Activated naive CD8-positive, alpha-beta T cell treated with anti-CD3 and anti-CD28 coated beads, Interleukin-2, amount 10 ng/mL, durations not matched to agents 7 days and 5 days (primary cell): ENCODE results near the gene ANXA4. TPM values are rescaled to one million over a fixed set of nuclear protein-coding genes. Genes with fewer than 3 reads are reported as not detected.

Experiments
- ATAC-seq: fragments of 150-1000 bp; cut with Tn5 transposase; one replicate; pipeline ENCODE4 v1.10.0; 2021; ENCODE audit warnings: low read depth, moderate library complexity
- POLR2A ChIA-PET: fragments of 350-600 bp; sonication (Branson Sonifier 250); formaldehyde crosslinking; loops from one replicate; lab custom pipeline; 2021; ENCODE audit warnings: antibody characterized with exemption; lab: Charles Lee
- DNase-seq: peaks from one replicate; pipeline ENCODE4 v3.0.0; 2021
- H3K27ac Mint-ChIP-seq: one replicate; pipeline ENCODE4 v1.8.0; 2022; ENCODE audit warnings: mild to moderate bottlenecking, mixed read lengths
- H3K27me3 Mint-ChIP-seq: one replicate; pipeline ENCODE4 v1.8.0; 2022; ENCODE audit warnings: mild to moderate bottlenecking, moderate library complexity, mixed read lengths
- H3K36me3 Mint-ChIP-seq: one replicate; pipeline ENCODE4 v1.8.0; 2021; ENCODE audit warnings: mild to moderate bottlenecking, mixed read lengths
- H3K4me1 Mint-ChIP-seq: one replicate; pipeline ENCODE4 v1.8.0; 2021; ENCODE audit warnings: mixed read lengths
- H3K4me3 Mint-ChIP-seq: one replicate; pipeline ENCODE4 v1.8.0; 2022; ENCODE audit warnings: mild to moderate bottlenecking, moderate library complexity, mixed read lengths
- H3K9me3 Mint-ChIP-seq: one replicate; pipeline ENCODE4 v1.8.0; 2021; ENCODE audit warnings: mixed read lengths
- total RNA-seq, 2 experiments: library from RNA; stranded (reverse); gene quantifications; one replicate each; pipeline ENCODE4 v1.2.3, GENCODE V29; 2021

Gene ANXA4
- total RNA-seq, 2 experiments from 2014 or later: 40.9 to 41.2 TPM

- no peak for DNase-seq
- H3K4me1 Mint-ChIP-seq: peaks cover 35% of the 10 kb centered on the region
- H3K27me3 Mint-ChIP-seq: no peaks in the 10 kb centered on the region
- H3K9me3 Mint-ChIP-seq: no peaks in the 10 kb centered on the region
- ATAC-seq: no peak
- peaks cover 37% of the 10 kb centered on the region for H3K36me3 Mint-ChIP-seq
- no peak overlapping the region for H3K27ac Mint-ChIP-seq
- H3K4me3 Mint-ChIP-seq: no peak overlapping the region
- POLR2A ChIA-PET: no interaction called here
Observed at GRCh38 chr2:69837533-69837932, 95.6 kb downstream of the ANXA4 start.

GRCh38 chr2:69843993-69844392, 102.1 kb downstream of the ANXA4 start:
- no peak for DNase-seq
- Mint-ChIP-seq H3K36me3 (peaks cover 23% of the 10 kb centered on the region), H3K27ac (no peak overlapping the region), H3K9me3 (no peaks in the 10 kb centered on the region), H3K4me3 (no peak overlapping the region), H3K27me3 (no peaks in the 10 kb centered on the region), H3K4me1 (peaks cover 2% of the 10 kb centered on the region)
- ATAC-seq: no peak
- POLR2A ChIA-PET: no interaction called here

GRCh38 chr2:69844560-69844959, 102.6 kb downstream of the ANXA4 start:
- Mint-ChIP-seq H3K9me3 (no peaks in the 10 kb centered on the region), H3K27me3 (no peaks in the 10 kb centered on the region), H3K27ac (no peak overlapping the region), H3K4me3 (no peak overlapping the region), H3K36me3 (peaks cover 20% of the 10 kb centered on the region), H3K4me1 (peaks cover 2% of the 10 kb centered on the region)
- ATAC-seq (no peak), DNase-seq (no peak)
- POLR2A ChIA-PET: no interaction called here

- H3K27ac Mint-ChIP-seq: no peak overlapping the region
- H3K4me3 Mint-ChIP-seq: no peak overlapping the region
- DNase-seq (no peak), ATAC-seq (no peak)
- H3K36me3 Mint-ChIP-seq: peaks cover 22% of the 10 kb centered on the region
- POLR2A ChIA-PET: no interaction called here
- H3K27me3 Mint-ChIP-seq: no peaks in the 10 kb centered on the region
- H3K9me3 Mint-ChIP-seq: no peaks in the 10 kb centered on the region
- H3K4me1 Mint-ChIP-seq: peaks cover 2% of the 10 kb centered on the region
Observed at GRCh38 chr2:69846182-69847067, 104.5 kb downstream of the ANXA4 start.

- POLR2A ChIA-PET: interaction anchor here (0.5 kb wide), 1 partner anchor 204 kb away, joined by 3 read pairs; the partner anchor contains the start of gene AAK1
Observed at GRCh38 chr2:69847068-69847828, 105.3 kb downstream of the ANXA4 start.

GRCh38 chr2:69848186-69848790, 106.4 kb downstream of the ANXA4 start:
- no peak overlapping the region for H3K4me3 Mint-ChIP-seq
- no peaks in the 10 kb centered on the region for H3K27me3 Mint-ChIP-seq
- no peak for DNase-seq
- H3K27ac Mint-ChIP-seq: peak overlapping the region; percentile 26
- H3K9me3 Mint-ChIP-seq: no peaks in the 10 kb centered on the region
- peaks cover 23% of the 10 kb centered on the region for H3K36me3 Mint-ChIP-seq
- ATAC-seq: no peak
- POLR2A ChIA-PET: no interaction called here
- H3K4me1 Mint-ChIP-seq: peaks cover 1% of the 10 kb centered on the region

More at GRCh38 chr2:69847068-69847828, 105.3 kb downstream of the ANXA4 start:
- Mint-ChIP-seq H3K9me3 (no peaks in the 10 kb centered on the region), H3K4me1 (peaks cover 1% of the 10 kb centered on the region), H3K27ac (no peak overlapping the region), H3K4me3 (no peak overlapping the region), H3K36me3 (peaks cover 21% of the 10 kb centered on the region), H3K27me3 (no peaks in the 10 kb centered on the region)
- ATAC-seq (no peak), DNase-seq (no peak)

- no peak overlapping the region for H3K27ac Mint-ChIP-seq
Observed at GRCh38 chr2:69858261-69858660, 116.3 kb downstream of the ANXA4 start.

GRCh38 chr2:69863298-69863697, 121.4 kb downstream of the ANXA4 start:
- POLR2A ChIA-PET: no interaction called here
- peaks cover 18% of the 10 kb centered on the region for H3K36me3 Mint-ChIP-seq
- no peak for DNase-seq
- no peaks in the 10 kb centered on the region for H3K4me1 Mint-ChIP-seq
- ATAC-seq: no peak
- no peak overlapping the region for H3K4me3 Mint-ChIP-seq
- H3K27me3 Mint-ChIP-seq: no peaks in the 10 kb centered on the region
- no peaks in the 10 kb centered on the region for H3K9me3 Mint-ChIP-seq
- H3K27ac Mint-ChIP-seq: no peak overlapping the region

More at GRCh38 chr2:69858261-69858660, 116.3 kb downstream of the ANXA4 start:
- Mint-ChIP-seq H3K36me3 (peaks cover 10% of the 10 kb centered on the region), H3K4me1 (no peaks in the 10 kb centered on the region), H3K4me3 (no peak overlapping the region), H3K27me3 (no peaks in the 10 kb centered on the region), H3K9me3 (no peaks in the 10 kb centered on the region)
- ATAC-seq: no peak
- no peak for DNase-seq
- POLR2A ChIA-PET: no interaction called here

Other genes starting within 250 kb of the ANXA4 start
- gene AAK1, start 98.4 kb upstream of the ANXA4 start, total RNA-seq: 100 to 1,000 TPM; 143 to 144 TPM
- gene GMCL1, start 87.5 kb downstream of the ANXA4 start, total RNA-seq: 10 to 100 TPM; 26.0 to 30.0 TPM
- 10 to 100 TPM; 46.0 to 54.4 TPM for gene SNRNP27, start 151.8 kb downstream of the ANXA4 start, total RNA-seq
- gene MXD1, start 173.0 kb downstream of the ANXA4 start, total RNA-seq: 10 to 100 TPM; 14.1 to 14.3 TPM
- gene ASPRV1, start 219.5 kb downstream of the ANXA4 start, total RNA-seq: 1 to 10 TPM; 1.2 TPM